ENCODE results near the gene ECHDC3.

- TF ChIP-seq, protein P1, sequence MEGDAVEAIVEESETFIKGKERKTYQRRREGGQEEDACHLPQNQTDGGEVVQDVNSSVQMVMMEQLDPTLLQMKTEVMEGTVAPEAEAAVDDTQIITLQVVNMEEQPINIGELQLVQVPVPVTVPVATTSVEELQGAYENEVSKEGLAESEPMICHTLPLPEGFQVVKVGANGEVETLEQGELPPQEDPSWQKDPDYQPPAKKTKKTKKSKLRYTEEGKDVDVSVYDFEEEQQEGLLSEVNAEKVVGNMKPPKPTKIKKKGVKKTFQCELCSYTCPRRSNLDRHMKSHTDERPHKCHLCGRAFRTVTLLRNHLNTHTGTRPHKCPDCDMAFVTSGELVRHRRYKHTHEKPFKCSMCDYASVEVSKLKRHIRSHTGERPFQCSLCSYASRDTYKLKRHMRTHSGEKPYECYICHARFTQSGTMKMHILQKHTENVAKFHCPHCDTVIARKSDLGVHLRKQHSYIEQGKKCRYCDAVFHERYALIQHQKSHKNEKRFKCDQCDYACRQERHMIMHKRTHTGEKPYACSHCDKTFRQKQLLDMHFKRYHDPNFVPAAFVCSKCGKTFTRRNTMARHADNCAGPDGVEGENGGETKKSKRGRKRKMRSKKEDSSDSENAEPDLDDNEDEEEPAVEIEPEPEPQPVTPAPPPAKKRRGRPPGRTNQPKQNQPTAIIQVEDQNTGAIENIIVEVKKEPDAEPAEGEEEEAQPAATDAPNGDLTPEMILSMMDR (conservative IDR thresholded peaks at IDR 0.05; ENCODE audit: low read depth, low read length): no peak
- no peak for TF ChIP-seq EZH2 (IDR thresholded peaks at IDR 0.05; ENCODE audit: borderline replicate concordance, low read depth, low read length, poor library complexity, severe bottlenecking)
These were observed 21.9 kb upstream of the ECHDC3 start for GRCh38 chr10:11720260-11720741.
